Testis (tissue), 3 donors: Measurements from ENCODE around the gene RNF44. TPM values are rescaled to one million over a fixed set of nuclear protein-coding genes. Genes with fewer than 3 reads are reported as not detected.

Source experiments
- DNase-seq: peaks from one replicate; pipeline ENCODE4 v3.0.0-alpha.2; 2019
- H3K27ac ChIP-seq, 2 donors: fragments of 200-600 bp; sonication (generic); one replicate each; pipeline ENCODE4 v1.5.1; 2019
- H3K27me3 ChIP-seq: fragments of 200-600 bp; sonication (generic); one replicate; pipeline ENCODE4 v1.5.1; 2019
- H3K36me3 ChIP-seq: fragments of 200-600 bp; sonication (generic); one replicate; pipeline ENCODE4 v1.5.1; 2017; ENCODE audit warnings: low read depth; ENCODE audit errors: missing control alignments
- H3K4me1 ChIP-seq: fragments of 200-600 bp; sonication (generic); one replicate; pipeline ENCODE4 v1.5.1; 2019
- H3K4me3 ChIP-seq, 2 donors: fragments of 200-600 bp; sonication (generic); one replicate each; pipeline ENCODE4 v1.5.1; 2017 to 2019
- H3K9me3 ChIP-seq: fragments of 200-600 bp; sonication (generic); one replicate; pipeline ENCODE4 v1.5.1; 2017
- CTCF ChIP-seq, 3 experiments: fragments of 450-650 bp in 2 of 3; fragments of 200-600 bp in 1 of 3; sonication (generic) in 1 of 3; IDR thresholded peaks; one replicate each; pipeline ENCODE4 v1.5.1; 2016 to 2019; ENCODE audit warnings: antibody characterized with exemption in 3 of 3, mild to moderate bottlenecking in 2 of 3, moderate library complexity in 1 of 3
- POLR2A ChIP-seq: fragments of 450-650 bp; IDR thresholded peaks from one replicate; pipeline ENCODE4 v1.6.1; 2017; ENCODE audit warnings: antibody characterized with exemption, mild to moderate bottlenecking, moderate library complexity
- WGBS, 2 donors: methylation state at CpG; one replicate each; pipeline ENCODE4 v1.1.5; 2018; 5-methylcytosine and 5-hydroxymethylcytosine counted together
- intact Hi-C: fragments of 100-400 bp; cut with DNase I; formaldehyde crosslinking; loops from one replicate; pipeline ENCODE4 v1.15.1; 2023; ENCODE audit warnings: low total_unique reads
- polyA plus RNA-seq: library from polyadenylated mRNA; stranded (reverse); fragments of 350-450 nt; fragmentation: Illumina TruSeq; extraction: RNeasy Lipid Tissue Mini Kit (QIAGEN cat#74804); gene quantifications from one replicate; pipeline ENCODE4 v1.2.3, GENCODE V29; 2014; ENCODE audit warnings: low read depth, low replicate concordance; ENCODE audit not compliant: insufficient read depth
- total RNA-seq, 2 donors: library from RNA; depleted of rRNA; stranded (reverse); fragments of >200 nt; gene quantifications; one replicate each; pipeline ENCODE4 v1.2.3, GENCODE V29; 2016

RNF44 gene
- total and polyA plus RNA-seq, 3 donors from 2014 or later: 57.2 to 64.7 (median 60.1) TPM

GRCh38 chr5:176497852-176498251, 39.4 kb downstream of the RNF44 start:
- no peak for TF ChIP-seq POLR2A
- no peak for TF ChIP-seq CTCF (IDR thresholded peaks at IDR 0.05)
- no peaks in the 10 kb centered on the region for H3K4me1 ChIP-seq
- H3K4me3 ChIP-seq: no peak overlapping the region
- intact Hi-C loops: no loop called here
- no peaks in the 10 kb centered on the region for H3K9me3 ChIP-seq
- no peak for DNase-seq
- 91% methylated on average over 9 of the region's 9 CpGs for WGBS, 2 donors
- H3K36me3 ChIP-seq: no peaks in the 10 kb centered on the region
- no peaks in the 10 kb centered on the region for H3K27me3 ChIP-seq
- no peak overlapping the region for H3K27ac ChIP-seq

- Histone ChIP-seq H3K27ac (no peak overlapping the region), H3K27me3 (no peaks in the 10 kb centered on the region), H3K9me3 (no peaks in the 10 kb centered on the region), H3K36me3 (no peaks in the 10 kb centered on the region), H3K4me3 (no peak overlapping the region), H3K4me1 (no peaks in the 10 kb centered on the region)
- DNase-seq: no peak
- TF ChIP-seq POLR2A: no peak
- TF ChIP-seq CTCF (IDR thresholded peaks at IDR 0.05): no peak
- intact Hi-C loops: no loop called here
- 61 to 67% methylated on average over 3 of the region's 3 CpGs for WGBS, 2 donors
Measured at GRCh38 chr5:176492431-176492830, 44.8 kb downstream of the RNF44 start.

GRCh38 chr5:176491901-176492300, 45.3 kb downstream of the RNF44 start:
- TF ChIP-seq POLR2A (no peak), CTCF (IDR thresholded peaks at IDR 0.05) (no peak)
- no peak for DNase-seq
- H3K4me1 ChIP-seq: no peaks in the 10 kb centered on the region
- no peaks in the 10 kb centered on the region for H3K36me3 ChIP-seq
- intact Hi-C loops: no loop called here
- 72 to 75% methylated on average over 8 of the region's 8 CpGs for WGBS, 2 donors
- no peak overlapping the region for H3K27ac ChIP-seq
- no peak overlapping the region for H3K4me3 ChIP-seq
- H3K27me3 ChIP-seq: no peaks in the 10 kb centered on the region
- no peaks in the 10 kb centered on the region for H3K9me3 ChIP-seq

- Histone ChIP-seq H3K27ac (no peak overlapping the region), H3K4me1 (no peaks in the 10 kb centered on the region), H3K9me3 (no peaks in the 10 kb centered on the region), H3K4me3 (no peak overlapping the region), H3K36me3 (no peaks in the 10 kb centered on the region), H3K27me3 (no peaks in the 10 kb centered on the region)
- TF ChIP-seq CTCF (IDR thresholded peaks at IDR 0.05) (no peak), POLR2A (no peak)
- intact Hi-C loops: no loop called here
- no peak for DNase-seq
- WGBS, 2 donors: 76 to 81% methylated on average over 3 of the region's 3 CpGs
Measured at GRCh38 chr5:176491101-176491502, 46.1 kb downstream of the RNF44 start.

- no peak overlapping the region for H3K27ac ChIP-seq
- intact Hi-C loops: no loop called here
- no peaks in the 10 kb centered on the region for H3K4me1 ChIP-seq
- H3K36me3 ChIP-seq: no peaks in the 10 kb centered on the region
- H3K27me3 ChIP-seq: no peaks in the 10 kb centered on the region
- DNase-seq: no peak
- H3K4me3 ChIP-seq: no peak overlapping the region
- H3K9me3 ChIP-seq: no peaks in the 10 kb centered on the region
- WGBS, 2 donors: 77 to 88% methylated on average over 1 of the region's 1 CpG
- TF ChIP-seq POLR2A (no peak), CTCF (IDR thresholded peaks at IDR 0.05) (no peak)
Measured at GRCh38 chr5:176490301-176490700, 46.9 kb downstream of the RNF44 start.
